Astrocyte (in vitro differentiated cells and primary cell): ENCODE data around the gene CCL25.

ENCODE experiments used
- EZH2 ChIP-seq: IDR thresholded peaks from 2 replicates; pipeline ENCODE4 v1.6.1; 2012; ENCODE audit warnings: mild to moderate bottlenecking, low read length, inconsistent platforms; ENCODE audit not compliant: insufficient read depth
- TF ChIP-seq, protein P1 (sequence below): IDR thresholded peaks from 2 replicates; pipeline ENCODE4 v1.5.1; 2011; ENCODE audit warnings: low read depth, mild to moderate bottlenecking, inconsistent platforms, low read length, moderate library complexity; ENCODE audit not compliant: insufficient read depth

GRCh38 chr19:8108560-8109445, 56.2 kb downstream of the CCL25 start:
- TF ChIP-seq, protein P1, sequence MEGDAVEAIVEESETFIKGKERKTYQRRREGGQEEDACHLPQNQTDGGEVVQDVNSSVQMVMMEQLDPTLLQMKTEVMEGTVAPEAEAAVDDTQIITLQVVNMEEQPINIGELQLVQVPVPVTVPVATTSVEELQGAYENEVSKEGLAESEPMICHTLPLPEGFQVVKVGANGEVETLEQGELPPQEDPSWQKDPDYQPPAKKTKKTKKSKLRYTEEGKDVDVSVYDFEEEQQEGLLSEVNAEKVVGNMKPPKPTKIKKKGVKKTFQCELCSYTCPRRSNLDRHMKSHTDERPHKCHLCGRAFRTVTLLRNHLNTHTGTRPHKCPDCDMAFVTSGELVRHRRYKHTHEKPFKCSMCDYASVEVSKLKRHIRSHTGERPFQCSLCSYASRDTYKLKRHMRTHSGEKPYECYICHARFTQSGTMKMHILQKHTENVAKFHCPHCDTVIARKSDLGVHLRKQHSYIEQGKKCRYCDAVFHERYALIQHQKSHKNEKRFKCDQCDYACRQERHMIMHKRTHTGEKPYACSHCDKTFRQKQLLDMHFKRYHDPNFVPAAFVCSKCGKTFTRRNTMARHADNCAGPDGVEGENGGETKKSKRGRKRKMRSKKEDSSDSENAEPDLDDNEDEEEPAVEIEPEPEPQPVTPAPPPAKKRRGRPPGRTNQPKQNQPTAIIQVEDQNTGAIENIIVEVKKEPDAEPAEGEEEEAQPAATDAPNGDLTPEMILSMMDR, result no peak
- no peak for TF ChIP-seq EZH2
